A549 (cell line): Measurements from ENCODE around the gene ZNF844.

Experiments used
- BCL3 ChIP-seq: fragments of >200 bp; sonication (Bioruptor Twin); formaldehyde crosslinking; IDR thresholded peaks from 3 replicates; pipeline ENCODE4 v1.6.1; 2016
- CBX2 ChIP-seq: fragments of 200-600 bp; sonication (generic); IDR thresholded peaks from 2 replicates; pipeline ENCODE4 v1.6.1; 2016; ENCODE audit warnings: low read depth, mild to moderate bottlenecking, borderline replicate concordance
- CTCF ChIP-seq: fragments of >200 bp; sonication (Bioruptor Twin); formaldehyde crosslinking; IDR thresholded peaks from 3 replicates; pipeline ENCODE4 v1.5.1; 2016
- ESRRA ChIP-seq: fragments of 150-350 bp; IDR thresholded peaks from 2 replicates; pipeline ENCODE4 v1.6.1; 2014; ENCODE audit warnings: mild to moderate bottlenecking, low read length, borderline replicate concordance
- HMGXB4 ChIP-seq: fragments of 250-450 bp; sonication (Bioruptor Pico); IDR thresholded peaks from 2 replicates; pipeline ENCODE4 v1.5.0; 2021; ENCODE audit warnings: mild to moderate bottlenecking, moderate library complexity, borderline replicate concordance
- MAFK ChIP-seq: fragments of 450-650 bp; IDR thresholded peaks from 2 replicates; pipeline ENCODE4 v1.6.1; 2014; ENCODE audit not compliant: partially characterized antibody
- NFE2L2 ChIP-seq: fragments of 150-350 bp; conservative IDR thresholded peaks from 2 replicates; pipeline ENCODE4 v1.6.1; 2014; ENCODE audit warnings: low read length
- POLR2A ChIP-seq: IDR thresholded peaks from 2 replicates; pipeline ENCODE4 v1.6.1; 2012; ENCODE audit warnings: mild to moderate bottlenecking, low read length
- POLR2AphosphoS2 ChIP-seq: conservative IDR thresholded peaks from 2 replicates; pipeline ENCODE4 v1.6.1; 2012; ENCODE audit warnings: low read length, improper control_type of control experiment, inconsistent platforms
- RAD21 ChIP-seq, 2 experiments: fragments of >200 bp in 1 of 2; sonication (Bioruptor Twin) in 1 of 2; formaldehyde crosslinking in 1 of 2; IDR thresholded peaks in 1 of 2; conservative IDR thresholded peaks in 1 of 2; 2 replicates in 1 of 2; 3 replicates in 1 of 2; pipeline ENCODE4 v1.6.1; 2012 to 2018; ENCODE audit warnings: inconsistent platforms in 1 of 2
- SREBF2 ChIP-seq: fragments of 450-650 bp; IDR thresholded peaks from 2 replicates; pipeline ENCODE4 v1.6.1; 2014; ENCODE audit warnings: mild to moderate bottlenecking, moderate library complexity

- no peak for TF ChIP-seq SREBF2
- no peak for TF ChIP-seq POLR2A
- TF ChIP-seq MAFK = no peak
- no peak for TF ChIP-seq ESRRA
- no peak for TF ChIP-seq CTCF
- TF ChIP-seq CBX2 = no peak
- no peak for TF ChIP-seq NFE2L2
- TF ChIP-seq RAD21 (conservative IDR thresholded peaks at IDR 0.05 in 1 of 2, IDR thresholded peaks at IDR 0.05 in 1 of 2) = no peak
- TF ChIP-seq HMGXB4 (CRISPR knock-in tag) = no peak
- no peak for TF ChIP-seq BCL3
- TF ChIP-seq POLR2AphosphoS2 = no peak
These were observed 28.4 kb downstream of the ZNF844 start for GRCh38 chr19:12092956-12093355.
